HG02798 (cell line): ENCODE data around the gene CDH12.
A peak's percentile ranks its signal among the peaks of the same experiment; 100 is the strongest.

ENCODE experiments used
- ATAC-seq: cut with Tn5 transposase; IDR thresholded peaks from one replicate; pipeline ENCODE4 v1.9.1; 2021; ENCODE audit warnings: mild to moderate bottlenecking; ENCODE audit not compliant: unreplicated experiment, poor library complexity

The CDH12 gene

GRCh38 chr5:21807953-21808352, 1045.2 kb downstream of the CDH12 start:
- ATAC-seq = no peak

- ATAC-seq = no peak
Measured at GRCh38 chr5:21806943-21807342, 1046.2 kb downstream of the CDH12 start.

GRCh38 chr5:21806271-21806670, 1046.9 kb downstream of the CDH12 start:
- no peak for ATAC-seq

- peak; percentile 45 for ATAC-seq
Measured at GRCh38 chr5:21802869-21803490, 1050.2 kb downstream of the CDH12 start.

GRCh38 chr5:21802100-21802499, 1051.0 kb downstream of the CDH12 start:
- no peak for ATAC-seq

GRCh38 chr5:21792748-21793147, 1060.4 kb downstream of the CDH12 start:
- ATAC-seq = no peak

- ATAC-seq = no peak
Measured at GRCh38 chr5:21791304-21791703, 1061.8 kb downstream of the CDH12 start.

GRCh38 chr5:21784487-21784886, 1068.7 kb downstream of the CDH12 start:
- ATAC-seq = no peak

GRCh38 chr5:21783074-21783679, 1070.0 kb downstream of the CDH12 start:
- ATAC-seq = no peak

- no peak for ATAC-seq
Measured at GRCh38 chr5:21776466-21776865, 1076.7 kb downstream of the CDH12 start.

GRCh38 chr5:21774801-21775200, 1078.3 kb downstream of the CDH12 start:
- no peak for ATAC-seq

GRCh38 chr5:21774281-21774680, 1078.9 kb downstream of the CDH12 start:
- no peak for ATAC-seq

GRCh38 chr5:21773456-21773855, 1079.7 kb downstream of the CDH12 start:
- ATAC-seq = no peak

GRCh38 chr5:21765406-21765805, 1087.7 kb downstream of the CDH12 start:
- no peak for ATAC-seq

GRCh38 chr5:21739096-21739495, 1114.0 kb downstream of the CDH12 start:
- no peak for ATAC-seq

GRCh38 chr5:21723500-21723899, 1129.6 kb downstream of the CDH12 start:
- no peak for ATAC-seq

GRCh38 chr5:21711866-21712758, 1141.0 kb downstream of the CDH12 start:
- ATAC-seq = no peak

GRCh38 chr5:21709770-21710169, 1143.4 kb downstream of the CDH12 start:
- no peak for ATAC-seq

GRCh38 chr5:21704974-21705668, 1148.0 kb downstream of the CDH12 start:
- ATAC-seq = no peak

GRCh38 chr5:21701317-21701716, 1151.8 kb downstream of the CDH12 start:
- ATAC-seq = peak; percentile 39
